ENCODE measurements around the gene TMC7.

DNA sequence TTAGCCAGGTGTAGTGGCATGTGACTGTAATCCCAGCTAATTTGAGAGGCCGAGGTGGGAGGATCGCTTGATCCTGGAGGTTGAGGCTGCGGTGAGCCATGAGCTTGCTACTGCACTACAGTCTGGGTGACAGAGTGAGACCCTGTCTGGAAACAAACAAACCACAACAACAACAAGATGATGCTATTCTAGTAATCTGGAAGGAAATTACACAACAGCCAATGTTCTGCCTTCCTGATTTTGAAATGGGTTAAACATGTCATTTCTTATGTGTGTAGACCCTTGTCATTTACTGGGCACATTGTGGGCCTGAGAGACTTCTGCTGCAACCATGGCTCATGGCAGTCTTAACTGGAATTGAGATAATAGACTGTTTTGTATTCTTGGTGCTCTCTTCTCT lies 89.6 kb downstream of the TMC7 start:
- TF ChIP-seq CEBPB (tag; IDR thresholded peaks at IDR 0.05) (no peak), GABPB1 (CRISPR knock-in tag; IDR thresholded peaks at IDR 0.05) (no peak), ZNF146 (CRISPR knock-in tag; IDR thresholded peaks at IDR 0.05; ENCODE audit: unreplicated experiment) (no peak), PREB (CRISPR knock-in tag; IDR thresholded peaks at IDR 0.05) (no peak), MAFF (IDR thresholded peaks at IDR 0.05; ENCODE audit: low read length) (no peak), FOXA3 (CRISPR knock-in tag; conservative IDR thresholded peaks at IDR 0.05 in 1 of 2, IDR thresholded peaks at IDR 0.05 in 1 of 2) (no peak), CTCF (IDR thresholded peaks at IDR 0.05 in 2 of 3, conservative IDR thresholded peaks at IDR 0.05 in 1 of 3; ENCODE audit: insufficient read depth in 2 of 3, low read depth in 1 of 3, low read length in 3 of 3) (no peak), GABPA (tag; conservative IDR thresholded peaks at IDR 0.05; ENCODE audit: low read depth) (no peak)
- TF ChIP-seq, protein P1, sequence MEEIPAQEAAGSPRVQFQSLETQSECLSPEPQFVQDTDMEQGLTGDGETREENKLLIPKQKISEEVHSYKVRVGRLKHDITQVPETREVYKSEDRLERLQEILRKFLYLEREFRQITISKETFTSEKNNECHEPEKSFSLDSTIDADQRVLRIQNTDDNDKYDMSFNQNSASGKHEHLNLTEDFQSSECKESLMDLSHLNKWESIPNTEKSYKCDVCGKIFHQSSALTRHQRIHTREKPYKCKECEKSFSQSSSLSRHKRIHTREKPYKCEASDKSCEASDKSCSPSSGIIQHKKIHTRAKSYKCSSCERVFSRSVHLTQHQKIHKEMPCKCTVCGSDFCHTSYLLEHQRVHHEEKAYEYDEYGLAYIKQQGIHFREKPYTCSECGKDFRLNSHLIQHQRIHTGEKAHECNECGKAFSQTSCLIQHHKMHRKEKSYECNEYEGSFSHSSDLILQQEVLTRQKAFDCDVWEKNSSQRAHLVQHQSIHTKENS (CRISPR knock-in tag; IDR thresholded peaks at IDR 0.05) = no peak

All from K562 (cell line).